ENCODE data around the gene PLEK2.

DNA sequence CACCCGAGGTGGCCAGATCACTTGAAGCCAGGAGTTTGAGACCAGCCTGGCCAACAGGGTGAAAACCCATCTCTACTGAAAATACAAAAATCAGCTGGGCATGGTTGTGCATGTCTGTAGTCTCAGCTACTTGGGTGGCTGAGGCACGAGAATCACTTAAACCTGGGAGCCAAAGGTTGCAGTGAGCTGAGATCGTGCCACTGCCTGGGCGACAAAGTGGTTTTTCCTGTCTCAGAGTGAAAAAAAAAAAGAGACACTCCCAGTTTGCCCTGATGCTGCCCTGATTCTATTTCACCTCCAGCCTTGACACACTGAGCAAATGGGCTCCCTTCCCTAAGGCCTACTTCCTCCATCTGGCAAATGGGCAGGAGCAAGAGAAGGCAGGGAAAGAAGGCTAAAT is 28.5 kb upstream of the PLEK2 start:
- TF ChIP-seq POLR2AphosphoS5 (IDR thresholded peaks at IDR 0.05; ENCODE audit: low read depth) (no peak), EZH2 (IDR thresholded peaks at IDR 0.05; ENCODE audit: low read depth, unreplicated experiment) (no peak), STAT1 (IDR thresholded peaks at IDR 0.05; ENCODE audit: unreplicated experiment) (no peak), EZH2phosphoT487 (IDR thresholded peaks at IDR 0.05; ENCODE audit: unreplicated experiment) (no peak), CREB1 (CRISPR knock-in tag; IDR thresholded peaks at IDR 0.05; ENCODE audit: low read depth) (no peak), JUNB (IDR thresholded peaks at IDR 0.05; ENCODE audit: unreplicated experiment) (no peak)
- TF ChIP-seq, protein P1, sequence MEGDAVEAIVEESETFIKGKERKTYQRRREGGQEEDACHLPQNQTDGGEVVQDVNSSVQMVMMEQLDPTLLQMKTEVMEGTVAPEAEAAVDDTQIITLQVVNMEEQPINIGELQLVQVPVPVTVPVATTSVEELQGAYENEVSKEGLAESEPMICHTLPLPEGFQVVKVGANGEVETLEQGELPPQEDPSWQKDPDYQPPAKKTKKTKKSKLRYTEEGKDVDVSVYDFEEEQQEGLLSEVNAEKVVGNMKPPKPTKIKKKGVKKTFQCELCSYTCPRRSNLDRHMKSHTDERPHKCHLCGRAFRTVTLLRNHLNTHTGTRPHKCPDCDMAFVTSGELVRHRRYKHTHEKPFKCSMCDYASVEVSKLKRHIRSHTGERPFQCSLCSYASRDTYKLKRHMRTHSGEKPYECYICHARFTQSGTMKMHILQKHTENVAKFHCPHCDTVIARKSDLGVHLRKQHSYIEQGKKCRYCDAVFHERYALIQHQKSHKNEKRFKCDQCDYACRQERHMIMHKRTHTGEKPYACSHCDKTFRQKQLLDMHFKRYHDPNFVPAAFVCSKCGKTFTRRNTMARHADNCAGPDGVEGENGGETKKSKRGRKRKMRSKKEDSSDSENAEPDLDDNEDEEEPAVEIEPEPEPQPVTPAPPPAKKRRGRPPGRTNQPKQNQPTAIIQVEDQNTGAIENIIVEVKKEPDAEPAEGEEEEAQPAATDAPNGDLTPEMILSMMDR (conservative IDR thresholded peaks at IDR 0.05; ENCODE audit: low read depth in 2 of 2) = no peak
- TF ChIP-seq, protein P2, sequence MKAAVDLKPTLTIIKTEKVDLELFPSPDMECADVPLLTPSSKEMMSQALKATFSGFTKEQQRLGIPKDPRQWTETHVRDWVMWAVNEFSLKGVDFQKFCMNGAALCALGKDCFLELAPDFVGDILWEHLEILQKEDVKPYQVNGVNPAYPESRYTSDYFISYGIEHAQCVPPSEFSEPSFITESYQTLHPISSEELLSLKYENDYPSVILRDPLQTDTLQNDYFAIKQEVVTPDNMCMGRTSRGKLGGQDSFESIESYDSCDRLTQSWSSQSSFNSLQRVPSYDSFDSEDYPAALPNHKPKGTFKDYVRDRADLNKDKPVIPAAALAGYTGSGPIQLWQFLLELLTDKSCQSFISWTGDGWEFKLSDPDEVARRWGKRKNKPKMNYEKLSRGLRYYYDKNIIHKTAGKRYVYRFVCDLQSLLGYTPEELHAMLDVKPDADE (IDR thresholded peaks at IDR 0.05) = no peak
- TF ChIP-seq, protein P3, sequence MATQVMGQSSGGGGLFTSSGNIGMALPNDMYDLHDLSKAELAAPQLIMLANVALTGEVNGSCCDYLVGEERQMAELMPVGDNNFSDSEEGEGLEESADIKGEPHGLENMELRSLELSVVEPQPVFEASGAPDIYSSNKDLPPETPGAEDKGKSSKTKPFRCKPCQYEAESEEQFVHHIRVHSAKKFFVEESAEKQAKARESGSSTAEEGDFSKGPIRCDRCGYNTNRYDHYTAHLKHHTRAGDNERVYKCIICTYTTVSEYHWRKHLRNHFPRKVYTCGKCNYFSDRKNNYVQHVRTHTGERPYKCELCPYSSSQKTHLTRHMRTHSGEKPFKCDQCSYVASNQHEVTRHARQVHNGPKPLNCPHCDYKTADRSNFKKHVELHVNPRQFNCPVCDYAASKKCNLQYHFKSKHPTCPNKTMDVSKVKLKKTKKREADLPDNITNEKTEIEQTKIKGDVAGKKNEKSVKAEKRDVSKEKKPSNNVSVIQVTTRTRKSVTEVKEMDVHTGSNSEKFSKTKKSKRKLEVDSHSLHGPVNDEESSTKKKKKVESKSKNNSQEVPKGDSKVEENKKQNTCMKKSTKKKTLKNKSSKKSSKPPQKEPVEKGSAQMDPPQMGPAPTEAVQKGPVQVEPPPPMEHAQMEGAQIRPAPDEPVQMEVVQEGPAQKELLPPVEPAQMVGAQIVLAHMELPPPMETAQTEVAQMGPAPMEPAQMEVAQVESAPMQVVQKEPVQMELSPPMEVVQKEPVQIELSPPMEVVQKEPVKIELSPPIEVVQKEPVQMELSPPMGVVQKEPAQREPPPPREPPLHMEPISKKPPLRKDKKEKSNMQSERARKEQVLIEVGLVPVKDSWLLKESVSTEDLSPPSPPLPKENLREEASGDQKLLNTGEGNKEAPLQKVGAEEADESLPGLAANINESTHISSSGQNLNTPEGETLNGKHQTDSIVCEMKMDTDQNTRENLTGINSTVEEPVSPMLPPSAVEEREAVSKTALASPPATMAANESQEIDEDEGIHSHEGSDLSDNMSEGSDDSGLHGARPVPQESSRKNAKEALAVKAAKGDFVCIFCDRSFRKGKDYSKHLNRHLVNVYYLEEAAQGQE (IDR thresholded peaks at IDR 0.05; ENCODE audit: unreplicated experiment) = no peak
- TF ChIP-seq, protein P4, sequence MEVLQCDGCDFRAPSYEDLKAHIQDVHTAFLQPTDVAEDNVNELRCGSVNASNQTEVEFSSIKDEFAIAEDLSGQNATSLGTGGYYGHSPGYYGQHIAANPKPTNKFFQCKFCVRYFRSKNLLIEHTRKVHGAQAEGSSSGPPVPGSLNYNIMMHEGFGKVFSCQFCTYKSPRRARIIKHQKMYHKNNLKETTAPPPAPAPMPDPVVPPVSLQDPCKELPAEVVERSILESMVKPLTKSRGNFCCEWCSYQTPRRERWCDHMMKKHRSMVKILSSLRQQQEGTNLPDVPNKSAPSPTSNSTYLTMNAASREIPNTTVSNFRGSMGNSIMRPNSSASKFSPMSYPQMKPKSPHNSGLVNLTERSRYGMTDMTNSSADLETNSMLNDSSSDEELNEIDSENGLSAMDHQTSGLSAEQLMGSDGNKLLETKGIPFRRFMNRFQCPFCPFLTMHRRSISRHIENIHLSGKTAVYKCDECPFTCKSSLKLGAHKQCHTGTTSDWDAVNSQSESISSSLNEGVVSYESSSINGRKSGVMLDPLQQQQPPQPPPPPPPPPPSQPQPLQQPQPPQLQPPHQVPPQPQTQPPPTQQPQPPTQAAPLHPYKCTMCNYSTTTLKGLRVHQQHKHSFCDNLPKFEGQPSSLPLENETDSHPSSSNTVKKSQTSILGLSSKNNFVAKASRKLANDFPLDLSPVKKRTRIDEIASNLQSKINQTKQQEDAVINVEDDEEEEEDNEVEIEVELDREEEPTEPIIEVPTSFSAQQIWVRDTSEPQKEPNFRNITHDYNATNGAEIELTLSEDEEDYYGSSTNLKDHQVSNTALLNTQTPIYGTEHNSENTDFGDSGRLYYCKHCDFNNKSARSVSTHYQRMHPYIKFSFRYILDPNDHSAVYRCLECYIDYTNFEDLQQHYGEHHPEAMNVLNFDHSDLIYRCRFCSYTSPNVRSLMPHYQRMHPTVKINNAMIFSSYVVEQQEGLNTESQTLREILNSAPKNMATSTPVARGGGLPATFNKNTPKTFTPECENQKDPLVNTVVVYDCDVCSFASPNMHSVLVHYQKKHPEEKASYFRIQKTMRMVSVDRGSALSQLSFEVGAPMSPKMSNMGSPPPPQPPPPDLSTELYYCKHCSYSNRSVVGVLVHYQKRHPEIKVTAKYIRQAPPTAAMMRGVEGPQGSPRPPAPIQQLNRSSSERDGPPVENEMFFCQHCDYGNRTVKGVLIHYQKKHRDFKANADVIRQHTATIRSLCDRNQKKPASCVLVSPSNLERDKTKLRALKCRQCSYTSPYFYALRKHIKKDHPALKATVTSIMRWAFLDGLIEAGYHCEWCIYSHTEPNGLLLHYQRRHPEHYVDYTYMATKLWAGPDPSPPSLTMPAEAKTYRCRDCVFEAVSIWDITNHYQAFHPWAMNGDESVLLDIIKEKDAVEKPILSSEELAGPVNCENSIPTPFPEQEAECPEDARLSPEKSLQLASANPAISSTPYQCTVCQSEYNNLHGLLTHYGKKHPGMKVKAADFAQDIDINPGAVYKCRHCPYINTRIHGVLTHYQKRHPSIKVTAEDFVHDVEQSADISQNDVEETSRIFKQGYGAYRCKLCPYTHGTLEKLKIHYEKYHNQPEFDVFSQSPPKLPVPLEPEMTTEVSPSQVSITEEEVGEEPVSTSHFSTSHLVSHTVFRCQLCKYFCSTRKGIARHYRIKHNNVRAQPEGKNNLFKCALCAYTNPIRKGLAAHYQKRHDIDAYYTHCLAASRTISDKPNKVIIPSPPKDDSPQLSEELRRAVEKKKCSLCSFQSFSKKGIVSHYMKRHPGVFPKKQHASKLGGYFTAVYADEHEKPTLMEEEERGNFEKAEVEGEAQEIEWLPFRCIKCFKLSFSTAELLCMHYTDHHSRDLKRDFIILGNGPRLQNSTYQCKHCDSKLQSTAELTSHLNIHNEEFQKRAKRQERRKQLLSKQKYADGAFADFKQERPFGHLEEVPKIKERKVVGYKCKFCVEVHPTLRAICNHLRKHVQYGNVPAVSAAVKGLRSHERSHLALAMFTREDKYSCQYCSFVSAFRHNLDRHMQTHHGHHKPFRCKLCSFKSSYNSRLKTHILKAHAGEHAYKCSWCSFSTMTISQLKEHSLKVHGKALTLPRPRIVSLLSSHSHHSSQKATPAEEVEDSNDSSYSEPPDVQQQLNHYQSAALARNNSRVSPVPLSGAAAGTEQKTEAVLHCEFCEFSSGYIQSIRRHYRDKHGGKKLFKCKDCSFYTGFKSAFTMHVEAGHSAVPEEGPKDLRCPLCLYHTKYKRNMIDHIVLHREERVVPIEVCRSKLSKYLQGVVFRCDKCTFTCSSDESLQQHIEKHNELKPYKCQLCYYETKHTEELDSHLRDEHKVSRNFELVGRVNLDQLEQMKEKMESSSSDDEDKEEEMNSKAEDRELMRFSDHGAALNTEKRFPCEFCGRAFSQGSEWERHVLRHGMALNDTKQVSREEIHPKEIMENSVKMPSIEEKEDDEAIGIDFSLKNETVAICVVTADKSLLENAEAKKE (CRISPR knock-in tag; IDR thresholded peaks at IDR 0.05) = no peak
